ENCODE measurements around the gene ALKBH7.

DNA sequence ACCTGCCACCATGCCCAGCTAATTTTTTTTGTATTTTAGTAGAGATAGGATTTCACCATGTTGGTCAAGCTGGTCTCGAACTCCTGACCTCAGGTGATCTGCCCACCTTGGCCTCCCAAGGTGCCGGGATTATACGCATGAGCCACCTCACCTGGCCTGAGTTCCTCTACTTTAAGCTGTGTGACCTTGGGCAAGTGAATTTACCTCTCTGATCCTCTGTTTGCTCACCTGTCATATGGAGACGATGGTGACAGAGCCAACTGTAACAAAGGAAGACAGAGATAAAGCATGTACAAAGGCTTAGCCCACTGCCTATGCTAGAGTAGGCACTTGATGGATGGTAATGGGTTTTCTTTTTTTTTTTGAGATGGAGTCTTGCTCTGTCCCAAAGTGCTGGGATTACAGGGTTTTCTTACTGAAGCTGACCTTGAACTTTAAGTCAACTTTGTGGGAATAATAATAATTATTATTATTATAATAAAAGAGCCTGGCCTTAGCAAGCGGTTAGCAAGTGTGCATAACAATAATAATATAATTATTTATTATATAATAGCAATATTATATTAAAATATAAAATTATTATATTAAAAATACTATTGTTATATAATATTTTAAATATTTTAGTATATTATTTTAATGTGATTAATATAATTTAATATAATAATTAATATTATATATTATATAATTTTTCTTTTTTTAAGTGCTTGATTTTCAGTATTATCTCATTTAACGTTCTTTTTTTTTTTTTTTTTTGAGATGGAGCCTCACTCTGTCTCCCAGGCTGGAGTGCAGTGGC, 37.9 kb upstream of the ALKBH7 start:
- TF ChIP-seq CTCF (IDR thresholded peaks at IDR 0.05) (no peak), POLR2A (IDR thresholded peaks at IDR 0.05) (no peak)
